Stimulated activated CD4-positive, alpha-beta T cell treated with anti-CD3 and anti-CD28 coated beads, Interleukin-1b, Interleukin-23, amount 100 ng/mL, for 24 hours (primary cell): ENCODE data around the gene DAZAP2.
A peak's percentile ranks its signal among the peaks of the same experiment; 100 is the strongest.
"Not testable (repeated sequence)": the region's sequence is repeated elsewhere in the genome, so short reads cannot be mapped to it uniquely, and the experiment has no call there.

Experiments
- DNase-seq, 4 experiments: peaks; one replicate each; pipeline ENCODE4 v3.0.0-alpha.2; 2020; ENCODE audit warnings: low read depth in 4 of 4, low spot score in 1 of 4

The DAZAP2 gene

DNA sequence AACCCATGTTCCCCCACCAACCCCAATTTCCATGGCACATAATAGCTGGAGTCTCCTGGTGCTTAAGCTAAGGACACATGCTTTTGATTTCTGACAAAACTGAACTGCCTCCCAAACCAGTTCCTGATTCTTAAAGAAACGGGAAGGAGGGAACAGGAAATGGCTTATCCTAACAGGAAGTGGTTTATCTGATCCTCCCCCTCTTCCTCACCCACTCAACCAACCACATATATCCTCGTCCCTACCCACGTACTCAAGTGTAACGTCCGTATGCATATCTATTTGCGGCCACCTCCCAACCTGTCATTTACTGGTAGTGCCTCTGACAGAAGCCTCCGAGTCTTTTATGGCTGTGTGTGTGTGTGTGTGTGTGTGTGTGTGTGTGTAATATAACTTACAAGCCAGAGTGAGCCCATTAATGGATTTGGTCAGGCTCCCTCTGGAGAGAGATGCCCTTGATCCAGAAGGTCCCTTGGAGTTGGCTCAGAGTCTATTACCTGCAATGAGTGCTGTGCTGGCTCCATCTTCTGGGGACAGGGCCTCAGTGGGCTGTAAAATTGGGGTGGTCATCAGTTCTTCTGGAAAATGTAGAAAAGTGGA is 7.7 kb downstream of the DAZAP2 start:
- no peak for DNase-seq

GRCh38 chr12:51247523-51248206 is 9.0 kb downstream of the DAZAP2 start:
- no peak for DNase-seq

DNA sequence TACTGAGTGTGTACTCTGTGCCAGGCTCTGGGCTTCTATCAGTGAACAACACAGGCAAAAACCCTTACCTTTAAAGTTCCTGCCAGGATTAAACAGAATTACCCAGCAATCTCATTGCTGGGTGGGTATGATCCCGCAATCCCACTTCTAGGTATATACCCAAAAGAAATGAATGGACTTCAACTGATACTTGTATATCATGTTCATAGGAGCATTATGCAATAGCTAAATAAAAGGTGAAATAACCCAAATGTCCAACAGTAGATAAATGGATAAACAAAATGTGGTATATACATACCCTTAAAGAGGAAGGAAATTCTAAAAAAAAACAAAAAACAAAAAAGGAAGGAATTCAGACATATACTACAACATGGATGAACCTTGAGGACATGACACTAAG is 14.7 kb downstream of the DAZAP2 start:
- no peak for DNase-seq

DNA sequence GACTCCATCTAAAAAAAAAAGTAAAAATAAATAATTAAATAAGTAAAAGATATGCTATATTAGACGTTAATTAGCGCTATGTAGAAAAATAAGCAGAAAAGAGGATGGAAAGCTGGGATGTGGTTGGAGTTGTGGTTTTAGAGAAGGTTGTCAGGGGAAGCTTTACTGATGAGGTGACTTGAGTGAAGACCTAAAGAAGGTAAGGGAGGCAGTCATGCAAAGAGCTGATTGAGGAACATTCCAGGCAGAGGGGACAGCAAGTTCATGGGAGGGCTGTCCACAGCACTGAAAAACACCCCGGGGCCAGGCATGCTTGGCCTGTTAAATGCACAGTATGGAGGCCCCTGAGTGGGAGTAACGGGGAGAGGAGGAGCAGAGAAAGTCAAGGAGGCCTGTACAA is 15.9 kb downstream of the DAZAP2 start:
- DNase-seq = no peak

DNA sequence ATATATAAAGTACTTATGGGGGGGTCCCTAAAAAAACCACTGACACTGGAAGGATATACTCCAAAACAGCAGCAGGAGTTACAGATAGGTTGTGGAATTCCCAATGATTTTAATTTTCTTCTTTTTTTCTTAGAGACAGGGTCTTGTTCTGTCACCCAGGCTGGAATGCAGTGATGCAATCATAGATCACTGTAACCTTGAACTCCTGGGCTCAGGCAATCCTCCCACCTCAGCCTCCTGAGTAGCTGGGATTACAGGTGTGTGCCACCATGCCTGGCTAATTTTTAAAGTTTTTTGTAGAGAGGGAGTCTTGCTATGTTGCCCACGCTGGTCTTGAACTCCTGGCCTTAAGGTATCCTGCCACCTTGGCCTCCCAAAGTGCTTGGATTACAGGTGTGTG is 21.0 kb downstream of the DAZAP2 start:
- DNase-seq = not testable (repeated sequence)

DNA sequence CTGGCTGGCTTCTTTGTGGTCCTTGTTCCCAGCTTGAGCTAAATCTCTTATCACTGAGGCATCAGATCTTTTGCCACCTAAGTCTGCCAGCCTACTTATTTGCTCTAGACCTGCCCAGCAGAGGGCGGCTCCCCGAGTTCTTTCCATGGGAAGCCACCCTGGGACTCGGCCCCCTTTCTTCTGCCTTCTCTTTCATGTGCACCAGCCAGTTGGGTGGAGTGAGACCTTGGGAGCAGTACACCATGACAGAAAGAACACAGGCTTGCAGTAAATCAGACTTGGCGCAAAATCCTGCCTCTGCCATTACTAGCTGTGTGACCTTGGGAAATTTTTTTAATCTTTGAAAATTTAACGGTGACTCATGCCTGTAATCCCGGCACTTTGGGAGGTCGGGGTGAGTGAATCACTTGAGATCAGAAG is 24.1 kb downstream of the DAZAP2 start:
- no peak for DNase-seq

GRCh38 chr12:51263341-51263740 is 24.7 kb downstream of the DAZAP2 start:
- no peak for DNase-seq

DNA sequence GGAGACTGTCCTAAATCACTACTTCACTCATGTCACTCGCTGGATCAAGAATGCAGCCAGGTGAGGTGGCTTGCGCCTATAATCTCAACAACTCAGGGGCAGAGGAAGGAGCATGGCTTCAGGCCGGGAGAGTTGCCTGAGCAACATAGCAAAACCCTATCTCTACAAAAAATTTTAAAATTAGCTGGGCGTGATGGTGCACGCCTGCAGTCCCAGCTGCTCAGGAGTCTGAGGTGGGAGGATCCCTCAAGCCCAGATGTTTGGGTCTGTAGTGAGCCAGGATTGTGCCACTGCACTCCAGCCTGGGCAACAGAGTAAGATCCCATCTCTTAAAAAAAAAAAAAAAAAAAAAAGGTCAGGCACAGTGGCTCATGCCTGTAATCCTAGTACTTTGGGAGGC is 25.7 kb downstream of the DAZAP2 start:
- no peak for DNase-seq

GRCh38 chr12:51265024-51265423 is 26.4 kb downstream of the DAZAP2 start:
- DNase-seq = no peak

DNA sequence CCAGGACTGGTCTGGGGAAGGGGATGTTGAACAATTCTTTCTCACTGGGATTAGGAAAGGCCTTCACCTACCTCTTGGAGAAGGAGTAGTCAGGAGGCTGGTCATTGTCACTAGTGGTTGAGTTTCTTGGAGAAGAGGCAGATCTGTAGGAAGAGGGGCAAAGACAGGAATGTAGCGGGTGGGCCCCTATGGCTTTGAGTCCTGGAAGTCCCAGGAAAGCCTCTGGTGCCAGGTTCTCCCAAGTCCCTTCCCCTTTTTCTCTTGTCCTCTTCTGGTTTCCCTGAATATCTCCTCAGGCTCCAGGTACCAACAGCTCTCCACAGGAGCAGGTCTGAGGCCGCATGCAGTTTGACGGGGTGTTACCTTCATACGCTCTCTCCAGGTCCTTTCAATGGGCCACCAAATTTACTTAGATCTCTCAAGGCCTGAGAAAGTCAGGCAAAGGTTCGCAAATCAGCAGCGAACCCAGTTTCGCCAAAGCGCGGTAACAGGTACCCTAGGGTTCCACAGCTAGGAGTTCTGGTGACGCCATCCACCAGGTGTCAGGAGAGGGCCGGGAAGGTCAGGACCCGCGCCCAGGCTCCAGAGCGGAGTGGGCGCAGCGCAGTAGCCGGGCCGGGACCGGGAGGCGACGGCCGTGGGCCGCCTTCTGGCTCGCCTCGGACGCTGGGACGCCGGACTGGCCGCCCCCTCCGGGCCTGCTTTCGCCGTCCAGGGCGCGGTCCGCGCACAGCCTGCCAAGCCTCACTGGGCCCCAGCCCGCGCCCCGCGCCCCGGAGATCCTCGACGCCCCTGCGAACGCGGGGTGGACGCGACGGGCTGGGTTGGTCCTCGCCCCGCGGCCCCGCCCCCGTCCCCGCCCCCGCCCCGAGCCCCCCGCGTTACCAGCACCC is 30.8 kb downstream of the DAZAP2 start:
- peak in 2 of 4 experiments; percentile 28 to 49 for DNase-seq

DNA sequence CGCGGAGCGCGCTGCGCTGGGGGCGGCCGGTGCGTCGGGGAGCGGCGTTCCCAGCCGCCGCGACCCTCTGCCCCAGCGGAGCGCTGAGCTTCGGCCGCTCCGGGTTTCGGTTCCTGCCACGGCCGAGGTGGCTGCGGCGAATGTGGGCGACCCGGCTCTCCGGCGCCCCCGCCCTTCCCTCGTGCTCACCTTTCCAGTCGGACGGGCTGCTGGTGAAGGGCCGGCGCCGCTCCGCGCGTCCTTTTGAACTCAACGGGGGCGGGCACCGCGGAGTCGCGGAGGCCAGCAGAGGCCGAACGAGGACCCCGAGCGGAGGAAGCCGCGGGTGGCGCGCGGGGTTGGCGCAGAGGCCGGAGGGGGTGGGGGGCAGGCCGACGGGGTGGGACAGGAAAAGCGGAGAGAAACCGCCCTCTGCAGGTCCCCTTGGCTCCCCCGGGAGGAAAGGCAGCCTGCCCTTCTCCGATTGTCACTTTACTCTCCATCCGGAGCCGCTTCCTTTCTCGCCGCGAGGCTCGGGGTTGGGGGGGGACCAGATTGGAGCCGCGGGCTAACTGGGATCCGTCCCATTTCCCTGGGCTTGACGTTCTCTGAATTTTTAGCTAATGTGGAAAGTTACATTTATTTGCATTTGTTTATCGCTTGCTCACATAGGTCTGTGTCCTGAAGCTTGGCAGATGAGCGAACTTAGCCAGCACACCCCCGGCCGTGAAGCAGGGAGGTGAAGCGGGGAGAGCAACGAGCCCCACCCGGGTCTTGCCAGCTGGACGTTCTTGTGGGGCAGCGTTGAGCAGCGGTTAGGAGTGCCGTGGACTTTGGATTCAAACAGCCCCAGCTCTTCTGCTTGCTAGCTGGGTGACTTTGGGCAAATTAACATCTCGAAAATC is 31.7 kb downstream of the DAZAP2 start, which contains the start of gene SMAGP:
Gene SMAGP (minus strand): TSS at position 349 of the 884 bp plus-strand sequence. CDS start 1,137 bp downstream, outside the sequence.
- peak in 1 of 4 experiments; percentile 34 for DNase-seq

DNA sequence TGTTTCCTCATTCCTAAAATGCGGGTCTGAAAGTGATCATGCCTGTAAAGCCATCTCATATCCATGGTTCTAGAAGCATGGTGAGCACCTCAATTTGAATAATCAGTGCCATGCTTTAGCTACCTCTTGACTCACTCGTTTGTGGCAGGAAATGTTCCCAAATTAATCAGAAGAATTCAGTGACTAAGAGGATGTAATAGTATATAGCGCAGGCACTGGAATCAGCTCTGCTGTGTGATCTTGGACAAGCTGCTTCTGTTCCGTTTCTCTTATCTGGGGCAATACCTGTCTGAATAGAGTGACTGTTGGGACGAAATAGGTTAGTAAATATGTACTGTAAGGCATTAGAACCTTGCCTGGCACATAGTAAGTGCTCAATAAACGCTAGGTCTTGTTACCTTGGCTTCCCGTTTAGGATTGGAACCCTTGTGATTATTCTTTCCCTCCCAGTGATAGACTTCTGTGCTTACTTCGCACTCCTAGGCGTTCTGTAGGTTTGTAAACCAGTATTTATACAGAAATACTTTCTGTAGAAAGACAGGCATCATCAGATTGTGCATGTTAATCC is 32.4 kb downstream of the DAZAP2 start:
- DNase-seq = no peak

DNA sequence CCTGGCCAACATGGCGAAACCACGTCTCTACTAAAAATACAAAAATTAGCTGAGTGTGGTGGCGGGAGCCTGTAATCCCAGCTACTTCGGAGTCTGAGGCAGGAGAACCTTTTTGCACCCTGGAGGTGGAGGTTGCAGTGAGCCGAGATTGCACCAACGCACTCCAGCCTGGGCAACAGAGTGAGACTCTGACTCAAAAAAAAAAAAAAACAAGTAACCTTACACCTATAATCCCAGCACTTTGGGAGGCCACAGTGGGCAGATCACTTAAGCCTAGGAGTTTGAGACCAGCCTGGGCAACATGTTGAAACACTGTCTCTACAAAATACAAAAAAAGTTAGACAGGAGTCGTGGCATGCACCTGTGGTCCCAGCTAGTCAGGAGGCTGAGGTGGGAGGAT is 34.2 kb downstream of the DAZAP2 start:
- not testable (repeated sequence) for DNase-seq

- DNase-seq = no peak
These were observed 36.5 kb downstream of the DAZAP2 start for GRCh38 chr12:51275088-51275487.

DNA sequence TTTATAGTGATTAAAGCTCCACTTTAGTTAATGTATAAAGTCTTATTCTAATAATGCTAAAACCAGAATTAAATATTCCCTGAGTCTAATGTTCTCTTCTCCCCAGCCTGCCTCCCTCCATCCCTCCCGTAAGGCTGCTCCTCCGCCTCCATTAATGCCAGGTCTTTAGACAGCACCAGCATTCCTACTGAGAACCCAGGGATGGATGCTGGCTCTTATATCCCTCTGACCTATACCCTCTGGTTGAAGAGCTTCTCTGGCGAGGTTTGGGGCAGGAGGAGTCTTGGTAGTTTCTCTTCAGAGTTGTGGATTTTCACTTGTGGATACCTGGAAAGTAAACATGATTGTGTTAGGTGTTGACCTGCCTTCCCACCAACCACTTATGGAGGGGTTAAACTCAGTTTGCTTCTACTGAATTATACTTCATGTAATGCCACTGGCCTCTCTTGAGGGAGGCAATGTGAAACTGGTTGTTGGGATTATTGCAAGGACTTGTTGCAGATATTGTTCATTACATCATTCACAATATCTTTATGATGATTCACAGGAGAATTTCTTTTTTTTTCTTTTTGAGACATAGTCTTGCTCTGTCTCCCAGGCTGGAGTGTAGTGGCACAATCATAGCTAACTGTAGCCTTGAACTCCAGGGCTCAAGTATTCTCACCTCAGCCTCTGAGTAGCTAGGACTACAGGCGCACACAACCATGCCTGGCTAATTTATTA is 42.7 kb downstream of the DAZAP2 start:
- DNase-seq = no peak

DNA sequence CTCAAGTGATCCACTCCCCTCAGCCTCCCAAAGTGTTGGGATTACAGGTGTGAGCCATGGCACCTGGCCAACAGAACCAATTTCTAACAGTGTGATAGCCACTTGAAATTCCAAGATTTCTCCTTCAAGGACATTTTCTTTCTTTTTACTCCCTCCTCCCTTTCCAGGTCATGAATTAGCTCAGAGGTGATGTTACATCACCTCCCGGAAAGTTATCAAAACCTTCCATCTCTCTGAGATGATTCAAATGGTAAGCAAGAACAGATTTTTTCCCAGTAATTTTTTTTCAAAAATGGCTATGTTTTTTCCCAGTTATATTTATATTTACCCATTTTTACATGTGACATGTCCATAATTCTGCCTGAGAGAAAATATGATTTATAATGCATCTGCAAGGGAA is 47.2 kb downstream of the DAZAP2 start:
- DNase-seq = no peak

GRCh38 chr12:51291603-51292513 is 53.2 kb downstream of the DAZAP2 start:
- not testable (repeated sequence) for DNase-seq
